ENCODE results near the gene CNIH2. TPM values are rescaled to one million over a fixed set of nuclear protein-coding genes. Genes with fewer than 3 reads are reported as not detected.

Gene CNIH2
- total and polyA plus RNA-seq, 2 of the 13 experiments (the other 11 are each of a cell fraction or from before 2014, with no cell fraction given), result 0.60 to 0.69 TPM

DNA sequence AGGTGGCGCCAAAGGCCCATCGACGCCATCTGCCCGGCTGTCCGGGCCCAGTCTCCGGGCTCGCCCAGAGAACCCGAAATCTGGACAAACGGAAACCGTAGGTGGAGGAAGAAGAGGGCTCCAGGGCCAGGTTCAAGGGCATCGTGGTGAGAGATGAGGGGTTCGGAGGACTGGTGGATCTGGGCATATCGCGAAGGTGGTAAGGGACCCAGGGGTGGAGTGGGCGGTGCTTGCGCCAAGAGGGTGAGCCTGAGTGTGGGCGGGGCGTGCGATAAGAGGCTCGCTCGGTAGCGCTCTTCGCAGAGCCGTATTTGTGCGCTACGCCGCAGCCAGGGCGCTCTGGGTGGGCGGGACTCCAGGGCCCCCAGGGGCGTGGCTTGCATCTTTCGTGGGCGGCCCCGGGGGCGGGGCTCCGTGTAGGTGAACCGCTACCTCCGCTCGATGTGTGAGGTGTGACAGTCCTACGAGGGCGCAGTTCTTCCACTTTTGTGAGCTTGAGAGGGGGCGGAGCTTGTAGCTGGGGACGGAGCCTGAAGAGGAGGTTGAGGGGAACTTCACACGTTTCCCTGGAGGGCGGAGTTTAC lies 34.1 kb downstream of the CNIH2 start (continued):
- TF ChIP-seq TCF7L2 (IDR thresholded peaks at IDR 0.05; ENCODE audit: low read depth, low read length) (no peak), XRCC5 (optimal IDR thresholded peaks at IDR 0.05; ENCODE audit: low read length) (peak; percentile 72), ZNF883 (CRISPR knock-in tag; IDR thresholded peaks at IDR 0.05; ENCODE audit: not compliant biosample characterization) (no peak), FOSL1 (CRISPR knock-in tag; IDR thresholded peaks at IDR 0.05; ENCODE audit: borderline replicate concordance) (no peak), FIP1L1 (IDR thresholded peaks at IDR 0.05; ENCODE audit: borderline replicate concordance, insufficient read depth, low read depth, low read length) (no peak), MXI1 (IDR thresholded peaks at IDR 0.05; ENCODE audit: borderline replicate concordance, low read depth, low read length) (no peak; the same call in 2 of the 3 replicates), KLF13 (CRISPR knock-in tag; IDR thresholded peaks at IDR 0.05) (peak; percentile 14; the same call in 1 of the 2 replicates), SRSF1 (optimal IDR thresholded peaks at IDR 0.05; ENCODE audit: low read depth, low read length) (no peak), DMAP1 (CRISPR knock-in tag; IDR thresholded peaks at IDR 0.05) (peak; percentile 68; the same call in 1 of the 2 replicates), MIER3 (CRISPR knock-in tag; IDR thresholded peaks at IDR 0.05; ENCODE audit: borderline replicate concordance) (0 out of 2 replicates have a peak, but pooled peaks have one; percentile 35)
- TF ChIP-seq, protein P1, sequence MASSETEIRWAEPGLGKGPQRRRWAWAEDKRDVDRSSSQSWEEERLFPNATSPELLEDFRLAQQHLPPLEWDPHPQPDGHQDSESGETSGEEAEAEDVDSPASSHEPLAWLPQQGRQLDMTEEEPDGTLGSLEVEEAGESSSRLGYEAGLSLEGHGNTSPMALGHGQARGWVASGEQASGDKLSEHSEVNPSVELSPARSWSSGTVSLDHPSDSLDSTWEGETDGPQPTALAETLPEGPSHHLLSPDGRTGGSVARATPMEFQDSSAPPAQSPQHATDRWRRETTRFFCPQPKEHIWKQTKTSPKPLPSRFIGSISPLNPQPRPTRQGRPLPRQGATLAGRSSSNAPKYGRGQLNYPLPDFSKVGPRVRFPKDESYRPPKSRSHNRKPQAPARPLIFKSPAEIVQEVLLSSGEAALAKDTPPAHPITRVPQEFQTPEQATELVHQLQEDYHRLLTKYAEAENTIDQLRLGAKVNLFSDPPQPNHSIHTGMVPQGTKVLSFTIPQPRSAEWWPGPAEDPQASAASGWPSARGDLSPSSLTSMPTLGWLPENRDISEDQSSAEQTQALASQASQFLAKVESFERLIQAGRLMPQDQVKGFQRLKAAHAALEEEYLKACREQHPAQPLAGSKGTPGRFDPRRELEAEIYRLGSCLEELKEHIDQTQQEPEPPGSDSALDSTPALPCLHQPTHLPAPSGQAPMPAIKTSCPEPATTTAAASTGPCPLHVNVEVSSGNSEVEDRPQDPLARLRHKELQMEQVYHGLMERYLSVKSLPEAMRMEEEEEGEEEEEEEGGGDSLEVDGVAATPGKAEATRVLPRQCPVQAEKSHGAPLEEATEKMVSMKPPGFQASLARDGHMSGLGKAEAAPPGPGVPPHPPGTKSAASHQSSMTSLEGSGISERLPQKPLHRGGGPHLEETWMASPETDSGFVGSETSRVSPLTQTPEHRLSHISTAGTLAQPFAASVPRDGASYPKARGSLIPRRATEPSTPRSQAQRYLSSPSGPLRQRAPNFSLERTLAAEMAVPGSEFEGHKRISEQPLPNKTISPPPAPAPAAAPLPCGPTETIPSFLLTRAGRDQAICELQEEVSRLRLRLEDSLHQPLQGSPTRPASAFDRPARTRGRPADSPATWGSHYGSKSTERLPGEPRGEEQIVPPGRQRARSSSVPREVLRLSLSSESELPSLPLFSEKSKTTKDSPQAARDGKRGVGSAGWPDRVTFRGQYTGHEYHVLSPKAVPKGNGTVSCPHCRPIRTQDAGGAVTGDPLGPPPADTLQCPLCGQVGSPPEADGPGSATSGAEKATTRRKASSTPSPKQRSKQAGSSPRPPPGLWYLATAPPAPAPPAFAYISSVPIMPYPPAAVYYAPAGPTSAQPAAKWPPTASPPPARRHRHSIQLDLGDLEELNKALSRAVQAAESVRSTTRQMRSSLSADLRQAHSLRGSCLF (CRISPR knock-in tag; IDR thresholded peaks at IDR 0.05; ENCODE audit: borderline replicate concordance), result no peak
- TF ChIP-seq, protein P2, sequence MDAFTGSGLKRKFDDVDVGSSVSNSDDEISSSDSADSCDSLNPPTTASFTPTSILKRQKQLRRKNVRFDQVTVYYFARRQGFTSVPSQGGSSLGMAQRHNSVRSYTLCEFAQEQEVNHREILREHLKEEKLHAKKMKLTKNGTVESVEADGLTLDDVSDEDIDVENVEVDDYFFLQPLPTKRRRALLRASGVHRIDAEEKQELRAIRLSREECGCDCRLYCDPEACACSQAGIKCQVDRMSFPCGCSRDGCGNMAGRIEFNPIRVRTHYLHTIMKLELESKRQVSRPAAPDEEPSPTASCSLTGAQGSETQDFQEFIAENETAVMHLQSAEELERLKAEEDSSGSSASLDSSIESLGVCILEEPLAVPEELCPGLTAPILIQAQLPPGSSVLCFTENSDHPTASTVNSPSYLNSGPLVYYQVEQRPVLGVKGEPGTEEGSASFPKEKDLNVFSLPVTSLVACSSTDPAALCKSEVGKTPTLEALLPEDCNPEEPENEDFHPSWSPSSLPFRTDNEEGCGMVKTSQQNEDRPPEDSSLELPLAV (CRISPR knock-in tag; conservative IDR thresholded peaks at IDR 0.05; ENCODE audit: low read depth), result no peak
- TF ChIP-seq, protein P3, sequence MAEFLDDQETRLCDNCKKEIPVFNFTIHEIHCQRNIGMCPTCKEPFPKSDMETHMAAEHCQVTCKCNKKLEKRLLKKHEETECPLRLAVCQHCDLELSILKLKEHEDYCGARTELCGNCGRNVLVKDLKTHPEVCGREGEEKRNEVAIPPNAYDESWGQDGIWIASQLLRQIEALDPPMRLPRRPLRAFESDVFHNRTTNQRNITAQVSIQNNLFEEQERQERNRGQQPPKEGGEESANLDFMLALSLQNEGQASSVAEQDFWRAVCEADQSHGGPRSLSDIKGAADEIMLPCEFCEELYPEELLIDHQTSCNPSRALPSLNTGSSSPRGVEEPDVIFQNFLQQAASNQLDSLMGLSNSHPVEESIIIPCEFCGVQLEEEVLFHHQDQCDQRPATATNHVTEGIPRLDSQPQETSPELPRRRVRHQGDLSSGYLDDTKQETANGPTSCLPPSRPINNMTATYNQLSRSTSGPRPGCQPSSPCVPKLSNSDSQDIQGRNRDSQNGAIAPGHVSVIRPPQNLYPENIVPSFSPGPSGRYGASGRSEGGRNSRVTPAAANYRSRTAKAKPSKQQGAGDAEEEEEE (CRISPR knock-in tag; IDR thresholded peaks at IDR 0.05; ENCODE audit: borderline replicate concordance), result 0 out of 2 replicates have a peak, but pooled peaks have one; percentile 74
- TF ChIP-seq, protein P4, sequence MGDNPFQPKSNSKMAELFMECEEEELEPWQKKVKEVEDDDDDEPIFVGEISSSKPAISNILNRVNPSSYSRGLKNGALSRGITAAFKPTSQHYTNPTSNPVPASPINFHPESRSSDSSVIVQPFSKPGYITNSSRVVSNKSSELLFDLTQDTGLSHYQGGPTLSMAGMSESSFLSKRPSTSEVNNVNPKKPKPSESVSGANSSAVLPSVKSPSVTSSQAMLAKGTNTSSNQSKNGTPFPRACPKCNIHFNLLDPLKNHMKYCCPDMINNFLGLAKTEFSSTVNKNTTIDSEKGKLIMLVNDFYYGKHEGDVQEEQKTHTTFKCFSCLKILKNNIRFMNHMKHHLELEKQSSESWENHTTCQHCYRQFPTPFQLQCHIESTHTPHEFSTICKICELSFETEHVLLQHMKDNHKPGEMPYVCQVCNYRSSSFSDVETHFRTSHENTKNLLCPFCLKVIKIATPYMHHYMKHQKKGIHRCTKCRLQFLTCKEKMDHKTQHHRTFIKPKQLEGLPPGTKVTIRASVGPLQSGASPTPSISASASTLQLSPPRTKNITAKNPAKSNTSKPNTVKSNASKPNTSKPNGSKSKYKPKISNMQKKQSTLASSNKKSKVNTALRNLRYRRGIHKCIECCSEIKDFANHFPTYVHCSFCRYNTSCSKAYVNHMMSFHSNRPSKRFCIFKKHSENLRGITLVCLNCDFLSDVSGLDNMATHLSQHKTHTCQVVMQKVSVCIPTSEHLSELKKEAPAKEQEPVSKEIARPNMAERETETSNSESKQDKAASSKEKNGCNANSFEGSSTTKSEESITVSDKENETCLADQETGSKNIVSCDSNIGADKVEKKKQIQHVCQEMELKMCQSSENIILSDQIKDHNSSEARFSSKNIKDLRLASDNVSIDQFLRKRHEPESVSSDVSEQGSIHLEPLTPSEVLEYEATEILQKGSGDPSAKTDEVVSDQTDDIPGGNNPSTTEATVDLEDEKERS (CRISPR knock-in tag; IDR thresholded peaks at IDR 0.05), result 0 out of 2 replicates have a peak, but pooled peaks have one; percentile 47
- TF ChIP-seq, protein P5, sequence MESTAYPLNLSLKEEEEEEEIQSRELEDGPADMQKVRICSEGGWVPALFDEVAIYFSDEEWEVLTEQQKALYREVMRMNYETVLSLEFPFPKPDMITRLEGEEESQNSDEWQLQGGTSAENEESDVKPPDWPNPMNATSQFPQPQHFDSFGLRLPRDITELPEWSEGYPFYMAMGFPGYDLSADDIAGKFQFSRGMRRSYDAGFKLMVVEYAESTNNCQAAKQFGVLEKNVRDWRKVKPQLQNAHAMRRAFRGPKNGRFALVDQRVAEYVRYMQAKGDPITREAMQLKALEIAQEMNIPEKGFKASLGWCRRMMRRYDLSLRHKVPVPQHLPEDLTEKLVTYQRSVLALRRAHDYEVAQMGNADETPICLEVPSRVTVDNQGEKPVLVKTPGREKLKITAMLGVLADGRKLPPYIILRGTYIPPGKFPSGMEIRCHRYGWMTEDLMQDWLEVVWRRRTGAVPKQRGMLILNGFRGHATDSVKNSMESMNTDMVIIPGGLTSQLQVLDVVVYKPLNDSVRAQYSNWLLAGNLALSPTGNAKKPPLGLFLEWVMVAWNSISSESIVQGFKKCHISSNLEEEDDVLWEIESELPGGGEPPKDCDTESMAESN (CRISPR knock-in tag; conservative IDR thresholded peaks at IDR 0.05), result peak; percentile 68

Measured in HepG2 (cell line).